Measurements from ENCODE around the gene ATP9A.

GRCh38 chr20:51595744-51596143, 172.4 kb downstream of the ATP9A start:
- TF ChIP-seq CHD2 (IDR thresholded peaks at IDR 0.05; ENCODE audit: borderline replicate concordance, low read depth, low read length) (no peak), SRF (IDR thresholded peaks at IDR 0.05; ENCODE audit: low read depth in 2 of 2, low read length in 2 of 2) (no peak), RAD21 (IDR thresholded peaks at IDR 0.05; ENCODE audit: insufficient read depth, low read depth, low read length) (no peak), POLR2A (IDR thresholded peaks at IDR 0.05; ENCODE audit: low read depth, low read length) (no peak), ZNF24 (IDR thresholded peaks at IDR 0.05) (no peak)
- TF ChIP-seq, protein P1, sequence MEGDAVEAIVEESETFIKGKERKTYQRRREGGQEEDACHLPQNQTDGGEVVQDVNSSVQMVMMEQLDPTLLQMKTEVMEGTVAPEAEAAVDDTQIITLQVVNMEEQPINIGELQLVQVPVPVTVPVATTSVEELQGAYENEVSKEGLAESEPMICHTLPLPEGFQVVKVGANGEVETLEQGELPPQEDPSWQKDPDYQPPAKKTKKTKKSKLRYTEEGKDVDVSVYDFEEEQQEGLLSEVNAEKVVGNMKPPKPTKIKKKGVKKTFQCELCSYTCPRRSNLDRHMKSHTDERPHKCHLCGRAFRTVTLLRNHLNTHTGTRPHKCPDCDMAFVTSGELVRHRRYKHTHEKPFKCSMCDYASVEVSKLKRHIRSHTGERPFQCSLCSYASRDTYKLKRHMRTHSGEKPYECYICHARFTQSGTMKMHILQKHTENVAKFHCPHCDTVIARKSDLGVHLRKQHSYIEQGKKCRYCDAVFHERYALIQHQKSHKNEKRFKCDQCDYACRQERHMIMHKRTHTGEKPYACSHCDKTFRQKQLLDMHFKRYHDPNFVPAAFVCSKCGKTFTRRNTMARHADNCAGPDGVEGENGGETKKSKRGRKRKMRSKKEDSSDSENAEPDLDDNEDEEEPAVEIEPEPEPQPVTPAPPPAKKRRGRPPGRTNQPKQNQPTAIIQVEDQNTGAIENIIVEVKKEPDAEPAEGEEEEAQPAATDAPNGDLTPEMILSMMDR (IDR thresholded peaks at IDR 0.05 in 2 of 3, conservative IDR thresholded peaks at IDR 0.05 in 1 of 3; ENCODE audit: control insufficient read depth in 2 of 3, extremely low read depth in 1 of 3, insufficient read depth in 1 of 3, low read depth in 3 of 3, low read length in 3 of 3), result no peak
- TF ChIP-seq, protein P2, sequence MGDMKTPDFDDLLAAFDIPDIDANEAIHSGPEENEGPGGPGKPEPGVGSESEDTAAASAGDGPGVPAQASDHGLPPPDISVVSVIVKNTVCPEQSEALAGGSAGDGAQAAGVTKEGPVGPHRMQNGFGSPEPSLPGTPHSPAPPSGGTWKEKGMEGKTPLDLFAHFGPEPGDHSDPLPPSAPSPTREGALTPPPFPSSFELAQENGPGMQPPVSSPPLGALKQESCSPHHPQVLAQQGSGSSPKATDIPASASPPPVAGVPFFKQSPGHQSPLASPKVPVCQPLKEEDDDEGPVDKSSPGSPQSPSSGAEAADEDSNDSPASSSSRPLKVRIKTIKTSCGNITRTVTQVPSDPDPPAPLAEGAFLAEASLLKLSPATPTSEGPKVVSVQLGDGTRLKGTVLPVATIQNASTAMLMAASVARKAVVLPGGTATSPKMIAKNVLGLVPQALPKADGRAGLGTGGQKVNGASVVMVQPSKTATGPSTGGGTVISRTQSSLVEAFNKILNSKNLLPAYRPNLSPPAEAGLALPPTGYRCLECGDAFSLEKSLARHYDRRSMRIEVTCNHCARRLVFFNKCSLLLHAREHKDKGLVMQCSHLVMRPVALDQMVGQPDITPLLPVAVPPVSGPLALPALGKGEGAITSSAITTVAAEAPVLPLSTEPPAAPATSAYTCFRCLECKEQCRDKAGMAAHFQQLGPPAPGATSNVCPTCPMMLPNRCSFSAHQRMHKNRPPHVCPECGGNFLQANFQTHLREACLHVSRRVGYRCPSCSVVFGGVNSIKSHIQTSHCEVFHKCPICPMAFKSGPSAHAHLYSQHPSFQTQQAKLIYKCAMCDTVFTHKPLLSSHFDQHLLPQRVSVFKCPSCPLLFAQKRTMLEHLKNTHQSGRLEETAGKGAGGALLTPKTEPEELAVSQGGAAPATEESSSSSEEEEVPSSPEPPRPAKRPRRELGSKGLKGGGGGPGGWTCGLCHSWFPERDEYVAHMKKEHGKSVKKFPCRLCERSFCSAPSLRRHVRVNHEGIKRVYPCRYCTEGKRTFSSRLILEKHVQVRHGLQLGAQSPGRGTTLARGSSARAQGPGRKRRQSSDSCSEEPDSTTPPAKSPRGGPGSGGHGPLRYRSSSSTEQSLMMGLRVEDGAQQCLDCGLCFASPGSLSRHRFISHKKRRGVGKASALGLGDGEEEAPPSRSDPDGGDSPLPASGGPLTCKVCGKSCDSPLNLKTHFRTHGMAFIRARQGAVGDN (IDR thresholded peaks at IDR 0.05), result no peak

Measured in GM12878 (cell line).